ENCODE data around the gene SNX11.
"Not testable (repeated sequence)": the region's sequence is repeated elsewhere in the genome, so short reads cannot be mapped to it uniquely, and the experiment has no call there.

SNX11 gene

GRCh38 chr17:48107137-48108055, at the start of gene SNX11:
Gene SNX11, plus strand, starts transcription at chr17:48107766. Its CDS starts 4,278 bp downstream, at chr17:48112044.
- DNase-seq: peak; percentile 96

DNA sequence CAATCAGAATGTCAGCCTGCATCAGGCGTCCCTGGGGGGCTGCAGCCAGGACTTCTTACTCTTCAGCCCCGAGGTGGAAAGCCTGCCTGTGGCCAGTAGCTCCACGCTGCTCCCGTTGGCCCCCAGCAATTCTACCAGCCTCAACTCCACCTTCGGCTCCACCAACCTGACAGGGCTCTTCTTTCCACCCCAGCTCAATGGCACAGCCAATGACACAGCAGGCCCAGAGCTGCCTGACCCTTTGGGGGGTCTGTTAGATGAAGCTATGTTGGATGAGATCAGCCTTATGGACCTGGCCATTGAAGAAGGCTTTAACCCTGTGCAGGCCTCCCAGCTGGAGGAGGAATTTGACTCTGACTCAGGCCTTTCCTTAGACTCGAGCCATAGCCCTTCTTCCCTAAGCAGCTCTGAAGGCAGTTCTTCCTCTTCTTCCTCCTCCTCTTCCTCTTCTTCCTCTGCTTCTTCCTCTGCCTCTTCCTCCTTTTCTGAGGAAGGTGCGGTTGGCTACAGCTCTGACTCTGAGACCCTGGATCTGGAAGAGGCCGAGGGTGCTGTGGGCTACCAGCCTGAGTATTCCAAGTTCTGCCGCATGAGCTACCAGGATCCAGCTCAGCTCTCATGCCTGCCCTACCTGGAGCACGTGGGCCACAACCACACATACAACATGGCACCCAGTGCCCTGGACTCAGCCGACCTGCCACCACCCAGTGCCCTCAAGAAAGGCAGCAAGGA, 49.0 kb upstream of the SNX11 start:
- DNase-seq: no peak

DNA sequence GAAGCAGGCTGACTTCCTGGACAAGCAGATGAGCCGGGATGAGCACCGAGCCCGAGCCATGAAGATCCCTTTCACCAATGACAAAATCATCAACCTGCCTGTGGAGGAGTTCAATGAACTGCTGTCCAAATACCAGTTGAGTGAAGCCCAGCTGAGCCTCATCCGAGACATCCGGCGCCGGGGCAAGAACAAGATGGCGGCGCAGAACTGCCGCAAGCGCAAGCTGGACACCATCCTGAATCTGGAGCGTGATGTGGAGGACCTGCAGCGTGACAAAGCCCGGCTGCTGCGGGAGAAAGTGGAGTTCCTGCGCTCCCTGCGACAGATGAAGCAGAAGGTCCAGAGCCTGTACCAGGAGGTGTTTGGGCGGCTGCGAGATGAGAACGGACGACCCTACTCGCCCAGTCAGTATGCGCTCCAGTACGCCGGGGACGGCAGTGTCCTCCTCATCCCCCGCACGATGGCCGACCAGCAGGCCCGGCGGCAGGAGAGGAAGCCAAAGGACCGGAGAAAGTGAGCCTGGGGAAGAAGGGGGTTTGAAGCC, 48.4 kb upstream of the SNX11 start:
- no peak for DNase-seq

DNA sequence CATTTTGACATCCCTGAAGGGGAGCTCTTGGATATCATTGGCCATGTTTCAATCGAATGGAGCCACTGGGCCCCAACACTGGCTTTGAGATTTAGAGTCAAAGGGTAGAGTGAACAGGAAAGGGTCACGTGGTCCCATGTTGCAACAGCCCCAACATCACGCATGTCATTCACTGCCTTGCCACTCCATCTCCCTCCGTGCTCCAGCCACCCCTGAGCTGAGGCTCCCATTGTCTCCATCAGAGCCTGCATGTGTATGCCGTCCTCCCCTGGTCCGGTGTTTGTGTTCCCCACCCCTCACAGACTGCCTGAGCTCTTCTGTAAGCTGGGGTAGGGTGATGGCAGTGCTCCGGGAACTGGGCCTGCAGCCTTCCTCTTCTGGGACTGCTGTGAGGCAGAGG, 47.3 kb upstream of the SNX11 start:
- DNase-seq: no peak

DNA sequence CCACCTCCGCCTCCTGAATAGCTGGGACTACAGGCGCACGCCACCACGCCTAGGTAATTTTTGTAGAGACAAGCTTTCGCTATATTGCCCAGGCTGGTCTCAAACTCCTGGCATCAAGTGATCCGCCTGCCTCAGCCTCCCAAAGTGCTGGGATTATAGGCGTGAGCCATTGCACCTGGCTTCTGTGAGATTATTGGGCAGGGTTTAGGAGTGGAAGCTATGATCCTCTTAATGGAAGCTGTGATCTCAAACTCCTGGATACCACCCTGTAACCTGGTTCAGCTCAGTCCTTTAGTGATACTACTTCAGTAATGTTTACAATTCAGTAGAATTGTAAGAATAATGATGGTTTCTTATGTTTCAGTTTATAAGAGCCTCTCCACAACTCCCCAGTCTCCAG, 45.3 kb upstream of the SNX11 start:
- no peak for DNase-seq

DNA sequence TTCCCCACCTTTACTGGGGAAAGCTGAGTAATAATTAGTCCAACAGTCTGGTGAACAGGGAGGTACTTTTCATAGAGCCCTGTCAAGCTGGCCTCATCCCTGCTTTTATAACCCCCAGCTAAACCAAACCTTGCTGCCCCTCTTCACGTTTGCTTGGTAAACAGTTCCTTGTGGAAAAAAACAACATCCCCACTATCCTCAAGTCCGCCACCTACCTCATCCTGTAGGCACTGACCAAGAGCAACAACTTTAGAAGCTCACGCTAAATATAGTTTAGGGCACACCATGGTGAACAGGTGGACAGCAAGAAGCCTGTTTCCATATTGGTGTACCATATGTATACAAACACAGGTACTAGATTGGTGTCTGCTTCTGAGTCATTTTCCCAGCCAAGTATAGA, 42.9 kb upstream of the SNX11 start:
- no peak for DNase-seq

DNA sequence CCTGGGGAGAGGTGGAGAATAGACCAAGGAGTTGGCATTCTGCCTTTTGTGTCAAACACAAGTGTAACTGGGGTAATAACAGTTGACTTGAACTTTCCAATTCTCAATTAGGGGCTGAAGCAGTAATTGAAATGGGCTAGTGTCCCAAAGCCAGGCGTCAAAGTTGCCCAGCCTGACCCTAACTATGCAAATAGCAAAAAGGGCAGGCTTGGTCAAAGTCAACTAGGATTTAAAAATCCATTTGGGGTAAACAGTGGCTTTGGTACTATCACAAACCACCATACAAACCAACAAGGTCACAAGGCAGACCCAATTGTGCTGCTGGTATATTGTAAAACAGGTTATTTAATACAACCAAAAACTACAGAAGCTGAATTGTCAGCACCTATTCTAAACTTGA, 41.4 kb upstream of the SNX11 start:
- no peak for DNase-seq

DNA sequence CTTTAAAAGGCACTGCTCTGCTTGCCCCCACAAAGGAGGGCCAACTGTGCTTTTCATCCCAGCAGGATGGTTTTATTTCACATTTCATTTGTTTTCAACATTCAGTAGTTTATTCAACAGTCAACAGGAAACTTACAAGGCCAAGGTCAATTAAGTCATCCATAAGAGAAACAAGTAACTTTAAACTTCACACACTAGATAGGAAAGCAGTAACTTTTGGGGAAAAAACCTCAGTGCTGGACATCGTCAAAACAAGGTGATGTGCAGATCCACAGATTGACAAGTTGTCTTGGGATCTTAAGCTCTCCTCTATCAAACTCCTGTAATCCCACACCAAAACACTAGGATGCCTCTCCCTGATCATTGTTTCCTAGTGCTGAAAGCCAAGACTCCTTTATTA, 40.9 kb upstream of the SNX11 start:
- no peak for DNase-seq

GRCh38 chr17:48067245-48067644, 40.3 kb upstream of the SNX11 start:
- DNase-seq: no peak

DNA sequence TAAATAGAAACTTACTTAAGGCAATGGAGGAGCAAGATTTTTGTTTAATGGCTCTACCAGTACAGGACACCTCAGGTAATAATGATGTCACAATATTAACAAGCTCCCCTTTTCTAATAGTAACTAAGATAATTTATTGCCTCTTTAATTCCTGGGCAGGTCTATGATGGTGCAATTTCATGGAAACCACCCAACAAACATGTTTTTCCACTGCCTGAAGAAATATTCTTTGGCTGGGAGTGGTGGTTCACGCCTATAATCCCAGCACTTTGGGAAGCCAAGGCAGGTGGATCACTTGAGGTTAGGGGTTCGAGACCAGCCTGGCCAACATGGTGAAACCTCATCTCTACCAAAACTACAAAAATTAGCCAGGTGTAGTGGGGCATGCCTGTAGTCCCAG, 39.8 kb upstream of the SNX11 start:
- not testable (repeated sequence) for DNase-seq

- no peak for DNase-seq
Measured at GRCh38 chr17:48068491-48068961, 39.0 kb upstream of the SNX11 start.

- no peak for DNase-seq
Measured at GRCh38 chr17:48070195-48070594, 37.4 kb upstream of the SNX11 start.

DNA sequence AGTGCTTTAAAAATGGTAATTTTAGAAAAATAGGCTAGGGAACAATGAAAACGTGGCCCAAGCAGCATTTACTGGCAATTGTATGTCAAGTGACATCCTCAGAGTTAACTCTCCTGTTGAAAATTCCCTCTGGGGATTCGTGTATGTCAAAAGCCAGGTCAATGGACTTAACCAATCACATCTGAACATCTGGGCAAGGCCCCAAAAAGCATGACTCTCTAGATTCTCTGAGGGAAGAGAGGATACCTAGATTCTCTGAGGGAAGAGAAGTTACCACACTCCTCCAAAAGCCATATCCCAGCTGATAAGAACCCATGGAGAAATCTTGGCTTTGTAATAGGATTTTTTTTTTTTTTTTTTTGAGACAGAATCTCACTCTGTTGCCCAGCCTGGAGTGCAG, 35.9 kb upstream of the SNX11 start:
- DNase-seq: no peak

GRCh38 chr17:48072811-48073210, 34.8 kb upstream of the SNX11 start:
- not testable (repeated sequence) for DNase-seq

DNA sequence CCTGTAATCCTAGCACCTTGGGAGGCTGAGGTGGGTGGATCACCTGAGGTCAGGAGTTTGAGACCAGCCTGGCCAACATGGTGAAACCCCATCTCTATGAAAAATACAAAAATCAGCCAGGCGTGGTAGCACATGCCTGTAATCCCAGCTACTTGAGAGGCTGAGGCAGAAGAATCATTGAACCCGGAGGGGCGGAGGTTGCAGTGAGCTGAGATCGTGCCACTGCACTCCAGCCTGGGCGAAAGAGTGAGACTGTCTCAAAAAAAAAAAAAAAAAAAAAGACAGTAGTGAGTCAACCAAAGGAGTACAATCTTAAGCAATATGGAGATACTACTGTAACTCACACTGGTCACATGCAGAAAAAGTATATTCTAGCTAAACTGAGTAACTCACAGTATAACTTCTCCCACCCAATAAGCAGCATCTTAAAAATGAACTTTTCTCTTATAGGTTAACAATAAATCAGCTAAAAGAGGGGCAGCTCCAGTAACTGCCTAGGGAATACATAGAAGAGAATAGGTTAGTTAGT, 33.9 kb upstream of the SNX11 start:
- DNase-seq: not testable (repeated sequence)

DNA sequence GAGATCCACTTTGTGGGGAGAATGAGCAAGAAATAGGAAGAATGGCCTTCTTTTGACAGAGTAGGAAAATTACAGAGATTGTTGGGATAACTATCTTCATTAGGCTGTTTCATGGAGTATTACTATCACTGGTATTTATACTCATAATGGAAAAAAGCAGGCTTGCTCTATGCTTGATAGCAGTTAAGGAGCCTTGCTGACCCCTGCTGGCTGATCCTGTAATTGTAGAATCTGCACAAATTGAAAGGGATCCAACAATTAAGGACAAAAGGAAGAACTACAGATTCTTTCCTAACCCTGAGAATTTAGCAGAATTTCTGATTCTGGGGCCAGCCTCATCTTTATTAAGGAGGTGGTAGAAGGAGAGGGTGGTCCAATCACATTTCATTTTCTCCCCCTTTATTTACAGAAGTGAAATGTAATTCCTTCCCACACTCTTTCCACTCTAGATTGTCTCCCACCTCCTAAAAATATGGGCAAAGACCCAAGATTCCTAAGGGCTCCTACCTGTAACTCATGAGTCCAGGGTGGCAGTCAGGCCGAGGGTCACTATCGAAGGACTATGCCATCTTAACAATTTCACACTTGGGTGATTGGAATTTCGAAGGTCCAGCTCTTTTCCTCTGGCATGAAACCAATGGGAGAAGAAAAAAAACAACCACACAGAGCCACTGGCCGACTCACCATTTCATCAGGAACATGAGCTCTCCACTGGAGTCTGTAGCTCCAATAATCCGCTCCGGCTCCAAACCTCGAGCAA, 33.1 kb upstream of the SNX11 start:
- DNase-seq: peak; percentile 21

DNA sequence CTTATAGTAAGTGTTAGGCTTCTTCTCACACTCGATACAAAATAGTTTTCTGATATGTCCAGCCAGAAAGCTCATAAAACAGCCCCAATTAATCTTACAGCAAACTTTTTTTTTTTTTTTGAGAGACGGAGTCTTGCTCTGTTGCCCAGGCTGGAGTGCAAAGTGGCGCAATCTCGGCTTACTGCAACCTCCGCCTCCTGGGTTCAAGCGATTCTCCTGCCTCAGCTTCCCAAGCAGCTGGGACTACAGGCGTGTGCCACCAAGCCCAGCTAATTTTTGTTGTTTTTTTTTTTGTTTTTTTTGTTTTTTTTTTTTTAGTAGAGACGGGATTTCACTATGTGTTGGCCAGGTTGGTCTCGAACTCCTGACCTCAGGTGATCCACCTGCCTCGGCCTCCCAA, 30.4 kb upstream of the SNX11 start:
- not testable (repeated sequence) for DNase-seq

- DNase-seq: no peak
Measured at GRCh38 chr17:48081858-48082257, 25.7 kb upstream of the SNX11 start.

DNA sequence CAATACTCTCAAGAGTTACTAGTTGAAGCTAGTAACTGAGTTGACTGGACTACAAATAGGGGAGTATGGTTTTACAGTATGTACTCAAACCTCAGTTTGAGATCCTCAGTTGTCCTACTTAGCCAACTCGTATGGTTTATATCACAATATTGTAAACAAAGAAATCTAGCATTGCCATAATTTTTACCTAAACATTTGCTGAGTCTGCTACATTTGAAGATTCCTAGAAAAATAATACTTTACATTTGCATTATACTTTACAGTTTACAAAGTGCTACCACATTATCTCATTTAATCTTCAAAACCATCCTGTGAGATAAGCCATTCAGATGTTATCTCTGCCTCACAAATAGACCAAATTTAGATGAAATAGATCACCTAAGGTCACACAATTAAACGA, 22.6 kb upstream of the SNX11 start:
- no peak for DNase-seq

GRCh38 chr17:48093341-48094045, 14.1 kb upstream of the SNX11 start:
- no peak for DNase-seq

- DNase-seq: no peak
Measured at GRCh38 chr17:48095611-48096010, 12.0 kb upstream of the SNX11 start.

GRCh38 chr17:48100160-48100559, 7.4 kb upstream of the SNX11 start:
- DNase-seq: no peak
